NCI-H82 treated with DMSO at 0.1 percent for 48 hours (cell line): ENCODE results near the gene SIAH3.
"Not testable (repeated sequence)": the region's sequence is repeated elsewhere in the genome, so short reads cannot be mapped to it uniquely, and the experiment has no call there.

Experiments used
- DNase-seq: peaks from one replicate; lab custom pipeline; 2025; ENCODE audit not compliant: unreplicated experiment; lab: John Stamatoyannopoulos, UW

SIAH3 gene, protein sequence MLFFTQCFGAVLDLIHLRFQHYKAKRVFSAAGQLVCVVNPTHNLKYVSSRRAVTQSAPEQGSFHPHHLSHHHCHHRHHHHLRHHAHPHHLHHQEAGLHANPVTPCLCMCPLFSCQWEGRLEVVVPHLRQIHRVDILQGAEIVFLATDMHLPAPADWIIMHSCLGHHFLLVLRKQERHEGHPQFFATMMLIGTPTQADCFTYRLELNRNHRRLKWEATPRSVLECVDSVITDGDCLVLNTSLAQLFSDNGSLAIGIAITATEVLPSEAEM

DNA sequence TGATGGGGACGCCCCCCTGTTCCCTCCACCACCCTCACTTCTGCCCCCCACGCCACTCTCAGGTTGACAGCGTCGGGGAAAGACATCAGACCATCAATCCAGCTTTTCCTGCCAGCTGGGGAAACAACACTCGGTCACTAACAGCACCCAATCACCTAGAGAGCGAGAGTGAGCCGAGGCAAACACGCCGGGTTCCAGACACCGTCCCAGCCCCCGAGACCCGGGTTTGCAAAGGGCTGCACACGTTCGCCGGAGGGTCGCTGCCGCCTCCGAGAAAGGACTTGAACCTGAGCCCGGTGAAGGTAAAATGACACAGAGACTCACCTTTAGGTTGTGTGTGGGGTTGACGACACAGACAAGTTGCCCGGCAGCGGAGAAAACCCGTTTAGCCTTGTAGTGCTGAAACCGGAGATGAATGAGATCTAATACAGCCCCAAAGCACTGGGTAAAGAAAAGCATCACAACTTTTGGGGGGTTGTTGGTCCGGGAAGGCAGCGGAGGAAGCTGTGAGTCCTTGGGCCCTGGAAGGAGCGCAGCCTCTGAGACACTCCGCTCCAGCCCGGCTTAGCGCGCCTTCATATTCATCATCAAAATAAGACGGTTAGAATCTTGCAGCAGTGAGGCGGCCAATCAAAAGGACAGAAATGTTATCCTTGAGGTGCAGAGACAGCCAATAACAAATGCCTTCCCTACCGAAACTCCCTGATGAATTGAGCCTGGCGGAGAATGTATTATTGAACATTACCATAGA lies at the start of gene SIAH3:
SIAH3 (minus strand) TSS at position 583 of the 751 bp plus-strand sequence; CDS start at position 459, 124 bp downstream.
- DNase-seq = peak; percentile 84

DNA sequence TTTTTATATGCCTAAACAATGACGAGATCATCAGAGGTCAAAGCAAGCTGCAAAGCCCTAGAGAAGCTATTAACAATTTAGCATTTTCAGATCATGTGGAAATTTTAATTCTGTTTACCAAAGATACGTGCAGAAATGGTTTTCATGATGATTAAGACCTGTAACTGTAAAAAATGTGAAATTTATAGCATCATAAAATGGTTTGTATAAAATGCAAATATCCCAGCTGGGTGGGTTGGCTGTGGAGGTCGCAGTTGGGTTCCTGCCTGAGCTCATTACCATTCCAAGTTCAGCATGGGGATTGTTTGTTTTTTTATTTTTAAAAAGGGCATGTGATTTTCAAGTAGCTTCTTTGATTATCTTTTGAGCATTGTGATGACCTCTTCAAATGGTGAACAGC lies 47.9 kb upstream of the SIAH3 start:
- DNase-seq = no peak

DNA sequence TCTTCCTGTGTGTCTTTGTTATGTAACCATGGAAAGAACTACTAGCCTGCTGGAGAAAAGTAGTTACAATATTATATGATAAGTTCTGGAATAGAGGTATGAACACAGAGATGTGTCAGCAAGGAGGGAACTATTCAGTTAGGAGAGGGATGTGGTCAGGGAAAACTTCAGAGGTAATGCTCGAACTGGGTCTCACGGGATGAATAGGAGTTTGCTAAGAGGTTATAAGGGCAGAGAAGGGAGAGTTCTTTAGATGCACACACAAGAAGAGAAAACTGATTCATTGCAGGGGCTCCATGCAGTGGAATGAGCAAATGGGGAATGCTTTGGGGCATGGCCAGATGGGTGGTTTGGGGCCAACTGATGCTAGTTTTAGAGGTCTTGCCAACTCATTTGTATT lies 46.0 kb upstream of the SIAH3 start:
- DNase-seq = no peak

DNA sequence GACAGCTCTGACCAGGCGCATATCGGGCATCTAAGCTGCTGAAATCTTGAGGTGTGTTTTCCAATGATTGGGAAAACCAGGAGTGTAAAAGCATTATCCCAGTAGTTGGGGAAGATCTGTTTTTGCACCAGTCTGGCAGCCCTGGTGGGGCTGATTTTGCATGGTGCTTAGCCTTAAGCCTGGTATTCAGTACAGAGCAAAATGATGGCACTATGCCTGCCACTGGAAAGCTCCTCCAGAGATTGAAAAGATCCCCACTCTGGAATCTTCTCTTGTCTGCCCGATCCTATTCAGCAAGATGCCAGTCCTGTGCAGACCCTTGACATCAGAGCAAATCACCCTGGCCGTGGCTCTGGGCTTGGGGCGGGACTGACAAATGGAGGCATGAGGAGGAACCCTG lies 44.7 kb upstream of the SIAH3 start:
- DNase-seq = no peak

DNA sequence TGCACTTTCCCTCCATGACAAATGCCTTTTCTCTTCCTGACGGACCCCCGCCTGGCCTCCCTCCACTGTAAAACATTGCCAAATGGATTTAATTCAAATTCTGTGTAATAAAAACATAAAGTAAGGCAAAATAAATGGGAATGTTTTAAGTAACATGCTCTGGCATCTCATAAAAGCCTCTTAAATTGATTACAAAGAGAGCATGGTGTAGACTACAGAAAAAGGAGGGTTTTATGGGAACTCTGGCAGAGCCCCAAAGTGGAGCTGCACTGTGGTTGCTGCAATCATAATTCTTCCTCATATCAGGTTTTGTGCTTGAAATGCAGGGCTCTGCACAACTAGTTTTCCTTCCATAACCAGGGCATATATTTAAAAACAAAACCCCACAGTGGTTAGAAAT lies 44.3 kb upstream of the SIAH3 start:
- no peak for DNase-seq

DNA sequence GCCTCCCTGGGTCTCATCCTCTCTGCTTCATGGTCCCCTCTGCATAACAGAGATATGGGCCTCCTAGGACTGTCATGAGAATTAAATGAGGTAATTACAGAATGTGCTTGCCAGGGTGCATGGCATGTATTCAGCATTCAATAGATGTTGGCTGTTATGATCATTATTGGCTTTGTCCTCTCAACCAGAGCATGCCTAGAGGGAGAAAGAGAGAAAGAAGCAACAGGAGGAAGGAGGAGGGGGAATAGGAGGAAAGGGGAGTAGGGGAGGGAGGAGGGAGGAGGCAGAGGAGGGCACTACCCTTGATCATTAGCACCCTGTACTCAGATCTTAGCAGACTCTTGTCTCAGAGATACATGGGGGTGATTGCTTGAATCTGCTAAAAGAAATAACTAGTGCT lies 41.0 kb upstream of the SIAH3 start:
- DNase-seq = peak; percentile 15

DNA sequence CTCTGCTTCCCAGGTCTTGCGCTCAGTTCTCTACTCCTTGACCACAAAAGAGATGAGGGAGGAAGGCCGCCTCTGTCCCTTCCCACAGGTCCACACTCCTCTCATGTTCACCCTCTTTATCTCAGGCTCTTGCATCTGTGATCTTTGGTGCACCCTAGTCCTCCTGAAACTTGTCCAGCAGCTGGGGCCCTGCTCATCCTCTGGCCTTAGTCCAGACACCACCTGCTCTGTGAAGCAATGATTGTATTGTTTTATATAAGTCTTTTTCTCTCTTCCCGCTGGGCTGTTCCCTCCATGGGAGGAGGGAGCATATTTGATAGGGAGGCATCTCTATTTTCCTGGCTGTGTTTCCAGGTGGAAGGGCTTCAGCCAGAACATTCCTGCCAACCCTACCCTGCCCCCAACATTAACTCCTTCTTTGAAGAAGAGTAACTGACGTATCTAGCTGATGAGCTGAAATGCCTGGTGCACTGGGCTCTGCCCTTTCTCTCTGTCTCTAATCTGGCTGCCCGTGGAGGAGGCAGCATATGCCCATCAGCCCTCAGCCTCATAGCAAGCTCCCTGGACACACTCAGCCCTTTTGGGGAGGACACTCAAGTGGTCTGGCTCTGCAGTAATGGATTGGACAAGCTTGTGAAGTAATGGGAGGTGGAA lies 38.2 kb upstream of the SIAH3 start:
- no peak for DNase-seq

DNA sequence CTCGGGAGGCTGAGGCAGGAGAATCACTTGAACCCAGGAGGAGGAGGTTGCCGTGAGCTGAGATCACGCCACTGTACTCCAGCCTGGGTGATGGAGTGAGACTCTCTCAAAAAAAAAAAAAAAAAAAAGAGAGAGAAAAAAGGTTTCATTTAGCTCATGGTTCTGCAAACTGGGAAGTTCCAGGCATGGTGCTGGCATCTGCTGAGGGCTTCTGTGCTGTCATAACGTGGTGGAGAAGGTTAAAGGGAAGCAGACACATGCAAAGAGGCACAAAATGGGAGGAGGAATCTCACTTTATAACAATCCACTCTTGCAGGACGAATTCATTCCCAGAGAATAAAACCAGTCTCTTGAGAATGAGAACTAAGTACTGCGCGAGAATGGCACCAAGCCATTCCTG lies 34.9 kb upstream of the SIAH3 start:
- no peak for DNase-seq

DNA sequence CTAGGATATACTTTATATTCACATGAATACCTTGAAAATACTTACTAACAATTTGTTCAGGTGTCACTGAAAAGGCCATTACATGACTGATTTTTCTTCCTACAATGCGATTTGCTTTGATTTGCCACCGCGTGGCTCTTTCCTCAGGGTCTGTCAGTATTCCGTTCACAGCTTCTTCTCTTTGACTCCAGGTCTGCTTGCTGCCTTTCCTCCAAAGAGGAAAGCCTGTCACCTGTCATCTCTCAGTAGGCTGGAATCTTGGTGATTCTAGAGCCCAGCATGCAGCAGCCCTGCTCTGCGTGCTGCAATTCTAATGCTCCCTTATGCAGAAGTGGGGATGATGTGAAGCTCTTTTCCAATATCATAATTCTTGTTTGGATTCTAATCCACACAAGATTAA lies 33.6 kb upstream of the SIAH3 start:
- DNase-seq = no peak

DNA sequence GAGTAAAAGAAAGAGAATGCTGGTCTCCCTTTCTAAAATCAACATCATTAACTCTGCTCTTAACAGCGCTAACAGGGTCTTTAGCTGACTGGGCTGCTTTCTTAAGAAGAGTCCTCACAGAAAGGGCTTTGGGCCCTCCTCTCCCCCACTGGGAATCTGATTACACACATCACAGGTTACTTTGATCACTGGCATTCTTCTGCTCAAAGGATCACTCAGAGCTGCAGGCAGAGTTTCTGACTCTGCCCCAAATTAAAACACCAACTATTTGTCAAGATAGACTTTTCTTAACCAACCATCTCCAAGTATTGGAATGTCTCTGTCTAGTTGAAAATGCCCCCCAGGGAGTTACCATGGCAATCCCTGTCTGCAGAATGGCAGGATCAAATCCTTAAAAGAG lies 31.1 kb upstream of the SIAH3 start:
- no peak for DNase-seq

DNA sequence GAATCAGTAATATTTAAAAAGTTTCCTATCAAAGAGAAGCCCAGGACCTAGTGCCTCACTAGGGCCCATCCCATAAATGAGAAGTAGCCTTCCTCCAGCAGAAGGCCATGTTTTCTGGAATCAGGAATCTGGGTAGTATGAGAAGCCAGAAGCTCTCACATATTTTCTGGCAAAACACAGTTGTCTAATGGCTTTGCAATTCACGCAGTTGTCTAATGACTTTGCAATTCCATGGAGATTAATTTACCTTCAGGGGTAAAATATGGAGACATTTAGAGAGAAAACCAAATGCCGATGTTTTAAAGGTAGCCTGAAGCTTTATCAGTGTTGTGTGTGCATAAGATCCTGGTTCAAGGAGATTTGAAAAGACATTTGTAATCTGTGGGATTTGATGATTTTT lies 29.8 kb upstream of the SIAH3 start:
- DNase-seq = no peak

DNA sequence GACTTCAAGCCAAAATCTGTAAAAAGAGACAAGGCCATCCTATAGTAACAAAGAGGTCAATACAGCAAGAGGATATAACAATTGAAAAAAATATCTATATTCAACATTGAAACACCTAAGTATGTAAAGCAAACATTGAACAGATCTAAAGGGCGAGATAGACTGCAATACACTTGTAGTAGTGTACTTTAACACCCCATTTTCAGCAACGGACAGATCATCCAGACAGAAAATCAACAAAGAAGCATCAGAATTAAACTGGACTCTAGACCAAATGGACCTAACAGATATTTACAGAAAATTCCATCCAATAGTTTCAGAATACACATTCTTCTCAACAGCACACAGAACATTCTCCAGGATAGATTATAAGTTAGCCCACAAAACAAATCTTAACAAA lies 28.7 kb upstream of the SIAH3 start:
- DNase-seq = no peak

DNA sequence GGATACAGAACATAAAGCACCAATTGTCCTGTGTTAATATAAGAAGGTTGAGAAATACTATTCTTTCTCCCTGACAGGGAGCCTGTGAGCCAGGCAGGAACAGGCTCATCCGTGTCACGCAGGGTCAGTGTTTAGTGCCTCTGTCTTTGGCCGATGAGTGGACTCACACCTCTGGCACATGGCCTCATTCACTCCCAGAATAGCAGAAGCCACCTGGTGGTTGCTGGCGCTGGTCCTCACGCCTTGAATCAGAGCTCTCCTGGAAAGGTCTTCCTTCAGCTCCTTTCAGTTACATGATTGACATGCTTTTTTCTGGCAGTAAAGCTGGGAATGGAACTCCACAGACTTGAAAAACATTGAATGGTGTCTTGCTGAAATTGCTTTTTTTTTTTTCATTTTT lies 28.1 kb upstream of the SIAH3 start:
- no peak for DNase-seq

DNA sequence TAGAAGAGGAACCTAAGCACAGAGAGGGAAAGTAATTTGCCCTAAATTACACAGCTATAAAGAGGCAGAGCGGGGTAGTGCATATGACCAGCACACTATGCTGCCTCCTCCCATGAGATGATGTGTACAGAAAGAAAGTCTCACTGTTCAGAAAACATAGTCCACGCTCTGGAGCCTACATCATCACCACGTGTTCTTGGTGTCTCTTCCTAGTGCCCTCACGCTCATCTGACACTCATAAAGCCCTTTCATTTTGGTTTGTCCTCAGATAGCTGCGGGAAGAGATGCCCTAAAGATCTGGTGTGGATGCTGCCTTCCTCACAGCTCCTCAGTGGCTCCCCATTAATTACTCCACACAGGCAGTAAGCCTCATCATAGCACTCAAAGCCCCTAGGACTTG lies 27.4 kb upstream of the SIAH3 start:
- no peak for DNase-seq

DNA sequence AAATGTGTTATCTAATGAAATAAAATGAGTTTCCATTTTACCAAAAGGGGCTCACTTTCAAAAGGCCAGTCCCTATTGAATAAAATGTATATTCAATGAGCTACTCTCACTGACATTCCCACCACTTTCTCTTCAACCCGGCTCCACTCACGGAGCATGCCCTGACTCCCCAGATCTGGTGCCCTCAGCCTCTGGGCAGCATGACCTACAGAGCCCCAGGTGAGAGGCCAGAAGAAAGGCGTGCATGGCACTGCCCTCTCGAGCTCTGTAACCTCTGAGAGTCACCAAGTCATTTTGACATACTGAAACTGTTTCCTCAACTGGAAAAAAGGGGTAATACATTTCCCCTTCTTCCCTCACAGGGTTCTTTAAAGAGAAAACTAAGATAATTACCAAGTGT lies 25.2 kb upstream of the SIAH3 start:
- no peak for DNase-seq

DNA sequence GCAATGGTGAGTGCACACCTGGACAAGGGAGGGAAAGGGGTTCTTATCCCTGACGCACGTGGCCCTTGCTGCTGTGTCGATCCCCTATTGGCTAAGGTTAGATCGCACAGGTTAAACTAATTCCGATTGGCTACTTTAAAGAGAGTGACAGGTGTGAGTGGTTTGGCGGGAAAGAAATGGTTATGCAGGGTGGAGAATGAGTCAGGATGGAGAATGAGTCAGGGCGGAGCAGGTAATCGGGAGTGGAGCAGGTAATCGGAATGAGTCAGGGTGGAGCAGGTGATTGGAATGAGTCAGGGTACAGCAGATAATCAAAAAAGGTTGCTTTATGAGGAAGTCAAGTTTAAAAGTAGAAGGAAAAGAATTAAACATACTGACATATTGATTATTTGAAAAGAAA lies 24.4 kb upstream of the SIAH3 start:
- DNase-seq = no peak

DNA sequence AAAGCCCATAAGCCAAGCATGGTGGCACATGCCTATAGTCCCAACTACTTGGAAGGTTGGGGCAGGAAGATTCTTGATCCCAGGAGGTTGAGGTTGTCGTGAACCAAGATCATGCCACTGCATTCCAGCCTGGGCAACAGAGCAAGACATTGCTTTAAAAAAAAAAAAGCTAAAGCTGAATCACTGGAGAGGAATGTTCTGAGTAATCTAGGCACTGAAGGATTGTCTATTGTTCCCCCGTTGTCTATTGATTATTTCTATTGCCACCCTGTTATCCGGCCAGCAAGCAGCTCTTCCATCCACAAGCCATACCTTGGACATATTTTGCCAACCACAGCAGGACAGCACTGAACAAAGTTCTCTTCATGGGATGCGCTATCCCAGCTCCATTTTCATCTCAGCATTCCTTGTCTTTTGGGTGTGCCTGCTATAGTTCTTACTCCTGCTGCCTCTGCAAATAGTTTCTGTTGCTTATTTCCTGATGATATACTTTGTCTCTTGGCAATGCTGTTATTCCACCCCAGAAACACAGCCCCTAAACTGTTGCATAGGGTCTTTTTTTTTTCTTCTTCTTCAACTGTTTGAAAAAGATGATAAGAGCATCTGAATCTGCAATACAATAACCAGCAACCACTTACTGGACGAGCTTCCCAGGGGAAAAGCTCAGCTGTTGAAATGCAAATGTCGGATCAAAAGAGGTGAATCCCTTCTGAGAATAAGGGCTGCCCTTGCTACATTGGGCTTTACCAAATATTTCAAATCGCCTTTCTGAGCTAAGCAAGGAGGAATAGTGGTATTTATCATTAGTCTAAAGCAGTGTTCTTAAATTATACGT lies 22.2 kb upstream of the SIAH3 start:
- peak; percentile 34 for DNase-seq

DNA sequence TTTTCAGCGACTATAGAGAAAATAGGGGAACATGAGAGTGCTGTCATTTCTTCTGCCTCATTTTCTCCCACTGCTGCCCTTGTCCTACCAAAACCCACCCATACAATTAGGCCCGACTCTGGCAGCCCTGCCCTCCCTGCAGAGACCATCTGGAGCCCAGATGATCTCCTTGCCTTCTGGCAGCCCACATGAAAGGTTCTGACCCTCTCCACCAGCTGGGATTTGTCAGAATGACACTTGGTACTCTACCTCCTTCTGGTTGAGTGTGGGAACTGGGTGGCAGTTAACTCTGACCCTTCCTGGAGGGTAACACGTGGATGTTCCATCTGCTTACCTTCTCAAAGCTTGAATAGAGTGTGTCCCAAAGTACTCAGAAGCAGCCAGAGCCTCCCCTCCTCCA lies 21.0 kb upstream of the SIAH3 start:
- peak; percentile 75 for DNase-seq

DNA sequence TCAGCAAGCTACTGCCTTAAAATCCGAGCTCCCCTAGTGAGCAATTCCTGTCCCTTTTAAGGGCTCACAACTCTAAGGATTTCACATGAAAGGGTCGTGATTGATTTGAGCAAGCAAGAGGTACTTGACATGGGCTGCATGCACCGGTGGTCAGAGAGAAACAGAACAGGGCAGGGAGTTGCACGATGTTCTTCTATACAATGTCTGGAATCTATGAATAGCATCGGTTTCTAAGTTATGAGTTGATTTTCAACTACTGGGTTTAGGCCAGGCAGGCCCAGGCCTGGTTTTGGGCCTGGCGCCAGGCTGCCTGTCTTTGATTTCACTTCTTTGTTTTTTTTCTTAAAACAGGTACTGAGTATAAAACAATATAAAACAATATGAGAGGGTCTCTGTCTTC lies 19.6 kb upstream of the SIAH3 start:
- DNase-seq = not testable (repeated sequence)

DNA sequence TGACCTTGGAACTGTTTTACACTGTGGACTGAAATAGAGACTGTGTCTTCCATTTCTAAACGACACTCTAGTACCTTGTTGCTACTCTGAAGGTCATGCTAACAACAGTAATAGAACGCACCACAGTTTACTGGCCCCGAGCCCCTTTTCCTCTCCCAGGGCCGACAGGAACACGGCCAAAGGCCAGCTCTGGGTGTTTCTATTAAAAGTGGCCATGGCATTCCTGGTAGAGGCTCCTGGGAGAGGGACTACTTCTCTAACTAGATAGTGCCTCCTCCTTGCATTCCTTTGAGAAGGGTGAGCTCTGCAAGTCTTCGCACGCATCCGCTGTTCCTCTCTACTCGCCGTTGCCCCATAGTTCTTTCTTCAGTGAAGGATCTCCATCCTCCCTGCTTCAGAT lies 18.7 kb upstream of the SIAH3 start:
- no peak for DNase-seq

DNA sequence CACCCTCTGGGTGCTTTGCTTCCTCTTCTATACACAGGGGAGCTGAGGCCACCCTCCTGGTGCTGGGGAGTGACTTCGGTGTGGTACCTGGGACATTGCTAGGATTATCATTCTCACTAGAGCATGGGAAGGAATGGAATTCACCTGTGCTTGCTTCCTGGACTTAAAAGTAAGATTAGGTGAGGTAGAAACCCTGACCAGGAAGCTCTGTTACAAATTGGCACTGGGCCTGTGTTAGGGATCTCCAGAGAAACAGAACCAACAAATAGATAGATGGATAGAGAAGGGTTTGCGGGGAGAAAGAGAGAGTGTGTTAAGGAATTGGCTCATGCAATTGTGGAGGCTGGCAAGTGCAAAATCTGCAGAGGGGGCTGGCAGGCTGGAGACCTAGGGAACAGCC lies 13.9 kb upstream of the SIAH3 start:
- no peak for DNase-seq
